HCT116 (cell line): Measurements from ENCODE around the gene TSHZ1. TPM values are rescaled to one million over a fixed set of nuclear protein-coding genes. Genes with fewer than 3 reads are reported as not detected.

Source experiments
- ATAC-seq: fragments of 200-7000 bp; cut with Tn5 transposase; 2 replicates; pipeline ENCODE4 v1.9.1; 2020; ENCODE audit warnings: mild to moderate bottlenecking, moderate library complexity
- BruUV-seq: library from RNA; stranded (reverse); fragments of 400-500 nt; replicated peaks from 2 replicates; lab custom pipeline; 2021; lab: Mats Ljungman, UMichigan
- CTCF ChIA-PET: fragments of 300-600 bp; sonication (Branson Sonifier 250); formaldehyde crosslinking; loops from one replicate; lab custom pipeline; 2021; ENCODE audit warnings: antibody characterized with exemption; lab: Charles Lee
- POLR2A ChIA-PET: fragments of 300-600, 350-600 bp; sonication (Branson Sonifier 250); formaldehyde crosslinking; loops from one replicate; lab custom pipeline; 2021; ENCODE audit warnings: antibody characterized with exemption; lab: Charles Lee
- RAD21 ChIA-PET, 2 experiments: fragments of 300-600 bp; sonication (Branson Sonifier 250); formaldehyde crosslinking; loops; one replicate each; lab custom pipeline; 2023; ENCODE audit warnings: low total read pairs in 2 of 2; ENCODE audit not compliant: uncharacterized antibody in 2 of 2, unreplicated experiment in 2 of 2, low non-redundant PET in 1 of 2; lab: Charles Lee
- DNase-seq: peaks from one replicate; pipeline ENCODE4 v3.0.0-alpha.2; 2010; ENCODE audit warnings: low read depth, low spot score
- H2AFZ ChIP-seq: fragments of 200-600 bp; shearing (Covaris generic), sonication (generic); 2 replicates; pipeline ENCODE4 v1.6.1; 2017; ENCODE audit warnings: low read depth, mixed run types, mixed read lengths, antibody characterized with exemption, low read length; ENCODE audit not compliant: poor library complexity, severe bottlenecking
- H3K27ac ChIP-seq: 2 replicates; pipeline ENCODE4 v1.5.1; 2012; ENCODE audit warnings: low read depth, low read length
- H3K27me3 ChIP-seq: fragments of 200-600 bp; sonication (generic); 2 replicates; pipeline ENCODE4 v1.6.1; 2016; ENCODE audit warnings: mixed run types, low read length, mixed read lengths; ENCODE audit not compliant: insufficient read depth
- H3K36me3 ChIP-seq, 2 experiments: fragments of 200-500 bp in 1 of 2; fragments of 200-600 bp in 1 of 2; sonication (Bioruptor generic) in 1 of 2; sonication (generic) in 1 of 2; 2 replicates each; pipeline versions ENCODE4 v1.5.1 to v1.6.1; 2014 to 2016; ENCODE audit warnings: low read length in 2 of 2, inconsistent platforms in 1 of 2, mixed read lengths in 1 of 2, mixed run types in 1 of 2; ENCODE audit not compliant: insufficient read depth in 2 of 2, control insufficient read depth in 1 of 2
- H3K4me1 ChIP-seq, 2 experiments: fragments of 200-600 bp in 1 of 2; sonication (generic) in 1 of 2; 2 replicates each; pipeline versions ENCODE4 v1.5.1 to v1.6.1; 2012 to 2017; ENCODE audit warnings: low read length in 2 of 2, inconsistent platforms in 1 of 2, mild to moderate bottlenecking in 1 of 2, mixed read lengths in 1 of 2, mixed run types in 1 of 2, moderate library complexity in 1 of 2; ENCODE audit not compliant: insufficient read depth in 2 of 2, control insufficient read depth in 1 of 2
- H3K4me2 ChIP-seq: fragments of 200-600 bp; sonication (generic); 2 replicates; pipeline ENCODE4 v1.6.1; 2017; ENCODE audit warnings: mixed run types, low read length, mixed read lengths
- H3K4me3 ChIP-seq, 2 experiments: fragments of 200-600 bp in 1 of 2; sonication (generic) in 1 of 2; replicated peaks in 1 of 2; 2 replicates each; pipeline ENCODE4 v1.5.1; 2011 to 2016; ENCODE audit warnings: low read length in 2 of 2, control low read depth in 1 of 2, low read depth in 1 of 2, mild to moderate bottlenecking in 1 of 2, mixed read lengths in 1 of 2, mixed run types in 1 of 2
- H3K79me2 ChIP-seq: fragments of 200-600 bp; sonication (generic); 2 replicates; pipeline ENCODE4 v1.6.1; 2017; ENCODE audit warnings: mild to moderate bottlenecking, mixed run types, low read length, moderate library complexity, mixed read lengths; ENCODE audit not compliant: insufficient read depth
- H3K9ac ChIP-seq: fragments of 200-600 bp; sonication (generic); 2 replicates; pipeline ENCODE4 v1.6.1; 2016; ENCODE audit warnings: low read length, mixed read lengths
- H3K9me2 ChIP-seq: fragments of 200-600 bp; sonication (generic), shearing (Covaris generic); 2 replicates; pipeline ENCODE4 v1.6.1; 2017; ENCODE audit warnings: mixed run types, mild to moderate bottlenecking, moderate library complexity; ENCODE audit not compliant: insufficient read depth
- H3K9me3 ChIP-seq, 2 experiments: fragments of 200-500 bp in 1 of 2; fragments of 200-600 bp in 1 of 2; sonication (Bioruptor generic) in 1 of 2; sonication (generic) in 1 of 2; 2 replicates each; pipeline ENCODE4 v1.6.1; 2014 to 2017; ENCODE audit warnings: low read length in 2 of 2, mixed read lengths in 2 of 2, inconsistent platforms in 1 of 2, low read depth in 1 of 2, mild to moderate bottlenecking in 1 of 2, mixed run types in 1 of 2, moderate library complexity in 1 of 2; ENCODE audit not compliant: control insufficient read depth in 1 of 2, insufficient read depth in 1 of 2
- H4K20me1 ChIP-seq: fragments of 200-600 bp; sonication (generic), shearing (Covaris generic); 2 replicates; pipeline ENCODE4 v1.6.1; 2017; ENCODE audit warnings: mixed run types, mild to moderate bottlenecking, moderate library complexity; ENCODE audit not compliant: insufficient read depth
- CBX3 ChIP-seq: IDR thresholded peaks from 2 replicates; pipeline ENCODE4 v1.6.1; 2012; ENCODE audit warnings: low read depth
- EGR1 ChIP-seq: IDR thresholded peaks from 2 replicates; pipeline ENCODE4 v1.6.1; 2012; ENCODE audit warnings: low read depth
- ELF1 ChIP-seq: IDR thresholded peaks from 2 replicates; pipeline ENCODE4 v1.6.1; 2012; ENCODE audit warnings: low read depth, borderline replicate concordance
- EZH2 ChIP-seq: fragments of 200-600 bp; sonication (generic); IDR thresholded peaks from 2 replicates; pipeline ENCODE4 v1.6.1; 2017; ENCODE audit warnings: antibody characterized with exemption, mixed run types
- FOSL1 ChIP-seq: IDR thresholded peaks from 2 replicates; pipeline ENCODE4 v1.6.1; 2012; ENCODE audit warnings: low read depth
- JUND ChIP-seq: IDR thresholded peaks from 2 replicates; pipeline ENCODE4 v1.6.1; 2012
- POLR2A ChIP-seq: IDR thresholded peaks from 2 replicates; pipeline ENCODE4 v1.7.0; 2011; ENCODE audit warnings: borderline replicate concordance; ENCODE audit not compliant: insufficient read depth, insufficient read length; ENCODE audit errors: extremely low read depth
- SP1 ChIP-seq: IDR thresholded peaks from 2 replicates; pipeline ENCODE4 v1.6.1; 2012; ENCODE audit warnings: low read depth
- SRF ChIP-seq: IDR thresholded peaks from 2 replicates; pipeline ENCODE4 v1.6.1; 2012; ENCODE audit warnings: low read depth
- TCF7L2 ChIP-seq: IDR thresholded peaks from 2 replicates; pipeline ENCODE4 v1.7.0; 2011; ENCODE audit warnings: borderline replicate concordance, inconsistent platforms; ENCODE audit not compliant: insufficient read depth, insufficient read length; ENCODE audit errors: extremely low read depth
- YY1 ChIP-seq: IDR thresholded peaks from 2 replicates; pipeline ENCODE4 v1.6.1; 2011; ENCODE audit warnings: low read length, low read depth, moderate library complexity, mild to moderate bottlenecking; ENCODE audit not compliant: insufficient replicate concordance; ENCODE audit errors: extremely low read depth
- ZFX ChIP-seq: fragments of 450-650 bp; IDR thresholded peaks from 2 replicates; pipeline ENCODE4 v1.6.1; 2017
- ZNF274 ChIP-seq: fragments of 200-500 bp; sonication (Bioruptor generic); IDR thresholded peaks from 2 replicates; pipeline ENCODE4 v1.6.1; 2014; ENCODE audit warnings: mild to moderate bottlenecking, low read depth, low read length, inconsistent platforms
- intact Hi-C: fragments of 100-400 bp; cut with micrococcal nuclease; formaldehyde crosslinking; loops from 2 replicates; pipeline ENCODE4 v1.10.0; 2022
- total RNA-seq: library from RNA; stranded (reverse); gene quantifications from one replicate; pipeline ENCODE4 v1.2.1, GENCODE V29; 2021; ENCODE audit not compliant: unreplicated experiment
- TF ChIP-seq, protein P1 (sequence below): IDR thresholded peaks from 2 replicates; pipeline ENCODE4 v1.6.1; 2012
- TF ChIP-seq, protein P2 (sequence below): IDR thresholded peaks from 2 replicates; pipeline ENCODE4 v1.6.1; 2011; ENCODE audit warnings: mild to moderate bottlenecking, low read length, moderate library complexity; ENCODE audit not compliant: insufficient replicate concordance; ENCODE audit errors: extremely low read depth
- TF ChIP-seq, protein P3 (sequence below): IDR thresholded peaks from 2 replicates; pipeline ENCODE4 v1.6.1; 2012

Gene TSHZ1
- total RNA-seq, 1 experiment from 2014 or later: 5.7 TPM

- no peak for TF ChIP-seq POLR2A
- no peak for TF ChIP-seq YY1
Observed at GRCh38 chr18:75219745-75220375, 9.3 kb downstream of the TSHZ1 start (continued).

DNA sequence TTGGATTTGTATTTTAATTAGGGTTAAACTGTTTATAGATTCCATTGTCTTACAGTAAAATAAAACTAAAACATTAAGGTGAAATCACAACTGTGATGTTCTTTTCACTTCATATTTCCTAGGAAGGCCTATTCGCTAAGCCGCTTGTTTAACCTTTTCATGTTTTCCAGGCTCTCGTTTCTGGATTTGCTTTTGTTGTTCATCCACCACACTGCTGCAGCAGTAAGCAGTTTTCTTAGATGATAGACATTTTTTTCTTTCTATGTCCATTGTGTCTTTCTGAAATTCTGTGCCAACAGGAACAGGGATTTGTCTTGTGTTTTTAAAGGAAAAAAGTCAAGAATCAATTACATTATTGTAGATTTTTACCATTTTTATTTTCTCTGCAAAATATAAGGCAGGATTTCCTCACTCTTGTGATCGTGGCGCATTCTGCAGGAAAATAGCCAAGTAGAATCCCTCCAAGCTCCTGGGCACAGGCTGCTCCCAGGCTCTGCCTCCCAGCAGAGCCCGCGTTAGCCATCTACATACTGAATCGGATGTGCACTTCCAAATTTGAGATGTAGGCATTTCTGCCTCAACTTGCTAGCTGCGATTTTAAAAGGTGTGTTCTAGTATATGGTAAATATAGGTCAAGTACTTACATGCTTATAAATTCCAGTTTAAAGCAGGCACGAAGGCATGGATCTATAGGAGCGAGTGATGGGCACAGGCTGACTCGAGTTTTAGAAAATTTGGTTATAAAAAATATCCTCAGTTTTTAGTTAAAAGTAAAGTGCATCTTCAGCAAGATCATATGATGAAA, 10.2 kb downstream of the TSHZ1 start:
- no peaks in the 10 kb centered on the region for H4K20me1 ChIP-seq
- no peak overlapping the region for H3K4me2 ChIP-seq
- H3K9me3 ChIP-seq: no peaks in the 10 kb centered on the region
- H3K4me3 ChIP-seq: no peak overlapping the region
- H2AFZ ChIP-seq: no peak overlapping the region
- ChIA-PET RAD21 (no interaction called here), CTCF (no interaction called here), POLR2A (no interaction called here)
- peaks cover 0 to 7% of the 10 kb centered on the region in 2 experiments; a peak in 1 of 4 replicates for H3K4me1 ChIP-seq
- DNase-seq (no peak), ATAC-seq (no peak)
- intact Hi-C loops: no loop called here
- no peaks in the 10 kb centered on the region for H3K79me2 ChIP-seq
- no peak overlapping the region for H3K9ac ChIP-seq
- no peak overlapping the region for H3K27ac ChIP-seq
- BruUV-seq: no TSS peak
- no peaks in the 10 kb centered on the region for H3K9me2 ChIP-seq
- no peaks in the 10 kb centered on the region for H3K36me3 ChIP-seq
- TF ChIP-seq, protein P1, sequence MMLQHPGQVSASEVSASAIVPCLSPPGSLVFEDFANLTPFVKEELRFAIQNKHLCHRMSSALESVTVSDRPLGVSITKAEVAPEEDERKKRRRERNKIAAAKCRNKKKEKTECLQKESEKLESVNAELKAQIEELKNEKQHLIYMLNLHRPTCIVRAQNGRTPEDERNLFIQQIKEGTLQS: no peak
- TF ChIP-seq POLR2A (no peak), FOSL1 (no peak), ZNF274 (no peak), JUND (no peak), SRF (no peak), TCF7L2 (no peak), EGR1 (no peak), ELF1 (no peak), ZFX (no peak), YY1 (no peak), SP1 (no peak), CBX3 (no peak), EZH2 (no peak)
- TF ChIP-seq, protein P2, sequence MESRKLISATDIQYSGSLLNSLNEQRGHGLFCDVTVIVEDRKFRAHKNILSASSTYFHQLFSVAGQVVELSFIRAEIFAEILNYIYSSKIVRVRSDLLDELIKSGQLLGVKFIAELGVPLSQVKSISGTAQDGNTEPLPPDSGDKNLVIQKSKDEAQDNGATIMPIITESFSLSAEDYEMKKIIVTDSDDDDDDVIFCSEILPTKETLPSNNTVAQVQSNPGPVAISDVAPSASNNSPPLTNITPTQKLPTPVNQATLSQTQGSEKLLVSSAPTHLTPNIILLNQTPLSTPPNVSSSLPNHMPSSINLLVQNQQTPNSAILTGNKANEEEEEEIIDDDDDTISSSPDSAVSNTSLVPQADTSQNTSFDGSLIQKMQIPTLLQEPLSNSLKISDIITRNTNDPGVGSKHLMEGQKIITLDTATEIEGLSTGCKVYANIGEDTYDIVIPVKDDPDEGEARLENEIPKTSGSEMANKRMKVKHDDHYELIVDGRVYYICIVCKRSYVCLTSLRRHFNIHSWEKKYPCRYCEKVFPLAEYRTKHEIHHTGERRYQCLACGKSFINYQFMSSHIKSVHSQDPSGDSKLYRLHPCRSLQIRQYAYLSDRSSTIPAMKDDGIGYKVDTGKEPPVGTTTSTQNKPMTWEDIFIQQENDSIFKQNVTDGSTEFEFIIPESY: no peak
- TF ChIP-seq, protein P3, sequence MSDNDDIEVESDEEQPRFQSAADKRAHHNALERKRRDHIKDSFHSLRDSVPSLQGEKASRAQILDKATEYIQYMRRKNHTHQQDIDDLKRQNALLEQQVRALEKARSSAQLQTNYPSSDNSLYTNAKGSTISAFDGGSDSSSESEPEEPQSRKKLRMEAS: no peak
- no peaks in the 10 kb centered on the region for H3K27me3 ChIP-seq
